ENCODE measurements around the gene LSM14B.
"Not testable (repeated sequence)": the region's sequence is repeated elsewhere in the genome, so short reads cannot be mapped to it uniquely, and the experiment has no call there.

LSM14B gene

DNA sequence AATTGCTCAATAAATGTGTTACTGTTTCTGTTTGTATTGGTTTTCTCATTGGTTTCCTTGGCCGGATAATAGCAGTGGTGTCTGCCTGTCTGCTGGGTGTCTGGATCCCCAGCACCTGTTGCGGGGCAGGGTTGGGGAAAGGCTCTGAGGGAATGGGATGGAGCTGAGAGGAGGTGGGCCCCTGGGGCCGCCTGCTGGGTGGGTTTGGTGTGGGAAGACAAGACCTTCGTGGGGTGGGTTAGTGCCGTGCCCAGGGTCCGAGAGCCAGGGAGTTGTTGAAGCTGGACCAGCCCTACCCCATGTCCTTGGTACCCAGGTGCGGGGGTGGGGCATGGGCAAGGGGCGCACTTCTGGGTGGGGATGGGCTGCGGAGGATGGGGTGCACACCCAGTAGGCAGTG lies 25.3 kb downstream of the LSM14B start:
- DNase-seq: no peak

GRCh38 chr20:62148383-62148782 lies 26.1 kb downstream of the LSM14B start:
- not testable (repeated sequence) for DNase-seq

DNA sequence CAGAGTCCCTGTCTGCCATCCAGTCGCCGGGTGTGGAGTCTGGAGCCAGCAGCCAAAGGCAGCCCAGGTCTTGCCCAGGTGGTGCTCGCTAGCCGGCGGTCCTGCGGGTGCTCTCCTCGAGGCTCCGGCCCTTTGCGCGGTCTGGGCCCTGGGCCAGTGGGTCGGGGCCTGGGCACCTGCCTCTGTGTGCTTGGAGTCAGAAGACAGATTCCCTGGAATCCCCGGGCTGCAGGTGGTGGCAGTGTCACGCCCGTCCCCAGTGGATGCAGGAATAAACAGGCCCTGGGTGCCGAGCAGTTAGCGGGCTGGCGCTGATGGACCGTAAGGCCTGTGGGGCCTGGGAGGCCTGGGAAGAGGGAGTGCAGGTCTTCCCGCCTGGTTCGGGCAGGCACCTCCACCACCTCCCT lies 26.6 kb downstream of the LSM14B start:
- no peak for DNase-seq

GRCh38 chr20:62149532-62150309 lies 27.4 kb downstream of the LSM14B start:
- DNase-seq: no peak

GRCh38 chr20:62150310-62150575 lies 28.0 kb downstream of the LSM14B start:
- no peak for DNase-seq

- DNase-seq: no peak
These were observed 28.9 kb downstream of the LSM14B start for GRCh38 chr20:62151225-62151624.

DNA sequence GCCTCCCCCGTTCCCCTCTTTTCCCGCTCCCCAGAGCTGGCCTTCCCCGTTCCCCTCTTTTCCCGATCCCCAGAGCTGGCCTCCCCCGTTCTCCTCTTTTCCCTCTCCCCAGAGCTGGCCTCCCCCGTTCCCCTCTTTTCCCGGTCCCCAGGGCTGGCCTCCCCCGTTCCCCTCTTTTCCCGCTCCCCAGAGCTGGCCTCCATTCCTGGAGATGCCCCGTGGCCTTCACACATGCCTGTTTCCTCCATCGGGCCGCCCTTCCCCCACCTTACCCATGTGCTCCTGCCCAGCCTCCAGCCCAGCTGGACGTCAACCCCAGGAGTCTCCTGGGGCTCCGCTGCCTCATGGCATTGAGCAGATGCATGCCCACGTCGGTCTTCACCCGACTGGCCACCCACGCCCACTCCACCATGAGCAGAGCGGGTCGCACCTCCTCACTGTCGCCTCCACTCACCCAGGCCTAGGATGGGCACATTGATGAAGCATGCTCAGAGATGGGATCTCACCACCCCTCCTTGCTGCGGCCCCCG lies 29.6 kb downstream of the LSM14B start:
- no peak for DNase-seq

- no peak for DNase-seq
These were observed 33.4 kb downstream of the LSM14B start for GRCh38 chr20:62155428-62156253.

DNA sequence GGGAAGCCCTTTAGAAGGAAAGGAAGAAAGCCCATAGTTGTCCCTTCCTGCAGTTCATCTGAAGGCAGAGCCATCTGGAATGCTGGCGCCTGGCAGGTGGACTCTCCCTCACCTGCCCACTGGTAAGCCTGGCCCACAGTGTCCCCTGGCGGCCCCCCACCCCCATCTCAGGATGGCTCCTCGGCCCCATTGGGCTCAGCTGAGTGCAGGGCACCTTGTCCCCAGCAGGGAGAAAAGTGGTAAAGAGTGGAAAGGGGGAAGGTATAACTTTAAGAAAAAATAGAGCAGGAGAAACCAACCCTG lies 33.9 kb downstream of the LSM14B start:
- no peak for DNase-seq

GRCh38 chr20:62156592-62157386 lies 34.5 kb downstream of the LSM14B start:
- DNase-seq: no peak

GRCh38 chr20:62157387-62158087 lies 35.3 kb downstream of the LSM14B start:
- no peak for DNase-seq

DNA sequence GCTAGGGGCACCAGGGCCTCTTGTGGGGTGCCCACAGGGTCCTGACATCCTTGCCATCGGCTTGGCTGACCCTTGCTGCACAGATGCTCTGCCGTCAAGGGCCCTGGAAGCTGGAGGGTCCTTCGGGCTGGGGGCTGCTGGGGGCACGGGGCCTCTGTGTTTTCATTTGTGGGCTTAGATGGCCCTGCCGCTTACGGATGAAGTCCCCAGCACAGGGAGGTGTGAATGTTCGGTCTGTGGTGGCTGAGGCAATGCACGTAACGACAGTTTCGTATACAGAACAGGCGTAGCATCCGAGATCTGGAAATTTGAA lies 35.8 kb downstream of the LSM14B start:
- no peak for DNase-seq

GRCh38 chr20:62158541-62158940 lies 36.3 kb downstream of the LSM14B start:
- DNase-seq: no peak

DNA sequence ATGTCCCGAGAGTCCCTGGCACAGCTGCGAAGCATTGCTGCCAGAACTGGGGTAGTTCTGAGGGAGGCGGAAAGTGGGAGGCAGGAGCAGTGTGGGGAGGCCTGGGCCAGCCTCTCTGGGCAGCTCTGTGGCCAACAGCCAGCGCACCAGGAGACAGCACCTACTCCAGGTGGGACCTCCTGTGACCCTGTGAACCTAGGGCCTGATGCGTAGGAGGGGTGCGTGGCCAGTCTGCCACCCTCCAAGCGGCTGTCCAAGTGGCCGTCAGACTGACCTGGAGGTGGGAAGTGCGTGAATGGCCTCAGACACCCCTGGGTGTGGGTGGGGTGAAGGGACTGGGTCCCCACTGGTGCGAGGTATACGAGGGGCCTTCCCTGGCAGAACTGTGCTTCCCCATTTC lies 36.8 kb downstream of the LSM14B start:
- no peak for DNase-seq

DNA sequence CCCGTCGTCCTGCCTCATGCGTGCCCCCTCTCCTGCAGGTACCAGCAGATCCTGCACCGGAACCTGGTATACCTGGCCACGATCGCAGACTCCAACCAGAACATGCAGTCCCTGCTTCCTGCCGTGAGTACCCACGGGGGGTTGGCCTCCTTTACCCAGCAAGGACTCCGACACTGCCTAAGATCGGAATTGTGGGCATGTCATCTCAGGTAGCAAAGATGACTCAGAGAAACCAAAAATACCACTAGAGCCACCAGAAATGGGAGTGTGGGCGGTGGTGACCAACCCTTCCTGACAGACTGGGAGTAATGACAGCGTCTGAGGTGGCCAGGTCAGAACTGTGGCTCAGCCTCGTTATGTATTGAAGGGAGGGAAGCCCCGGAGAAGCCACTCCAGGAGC lies 37.6 kb downstream of the LSM14B start:
- DNase-seq: no peak

- DNase-seq: no peak
These were observed 38.0 kb downstream of the LSM14B start for GRCh38 chr20:62160253-62160652.

DNA sequence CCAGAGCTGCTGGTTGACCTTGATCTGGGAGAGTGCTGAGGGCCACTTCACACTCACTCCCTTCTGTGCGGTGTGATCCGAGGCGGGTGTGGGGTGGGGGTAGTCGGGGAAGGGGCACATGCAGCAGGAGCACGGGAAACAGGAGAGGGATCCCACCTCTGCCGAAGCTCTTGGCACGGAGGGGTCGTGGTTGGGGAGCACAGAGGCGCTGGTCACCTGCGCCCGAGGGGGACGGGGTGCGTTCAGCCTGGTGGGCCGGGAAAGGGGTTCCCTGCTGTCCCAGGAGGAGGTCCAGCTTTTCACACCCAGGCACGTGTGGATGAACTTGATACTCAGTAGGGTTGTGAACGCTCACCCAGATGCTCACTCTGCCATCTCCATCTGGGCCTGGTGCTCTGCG lies 38.6 kb downstream of the LSM14B start:
- no peak for DNase-seq

DNA sequence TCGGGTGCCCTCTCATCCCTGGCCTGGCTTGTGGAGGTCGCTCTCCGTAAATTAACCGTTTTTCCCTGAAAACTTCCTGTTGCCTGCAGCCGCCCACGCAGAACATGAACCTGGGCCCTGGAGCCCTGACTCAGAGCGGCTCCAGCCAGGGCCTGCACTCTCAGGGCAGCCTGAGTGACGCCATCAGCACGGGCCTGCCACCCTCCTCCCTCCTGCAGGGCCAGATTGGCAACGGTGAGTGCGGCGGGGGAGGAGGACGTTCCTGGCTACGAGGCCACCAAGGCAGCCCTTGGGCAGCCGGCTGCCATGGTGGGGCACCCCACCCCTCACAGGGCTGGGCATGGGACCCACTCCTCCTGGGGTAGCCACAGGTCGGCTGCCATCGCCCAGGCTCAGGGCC lies 39.1 kb downstream of the LSM14B start:
- no peak for DNase-seq

- DNase-seq: no peak
These were observed 40.6 kb downstream of the LSM14B start for GRCh38 chr20:62162765-62163484.

DNA sequence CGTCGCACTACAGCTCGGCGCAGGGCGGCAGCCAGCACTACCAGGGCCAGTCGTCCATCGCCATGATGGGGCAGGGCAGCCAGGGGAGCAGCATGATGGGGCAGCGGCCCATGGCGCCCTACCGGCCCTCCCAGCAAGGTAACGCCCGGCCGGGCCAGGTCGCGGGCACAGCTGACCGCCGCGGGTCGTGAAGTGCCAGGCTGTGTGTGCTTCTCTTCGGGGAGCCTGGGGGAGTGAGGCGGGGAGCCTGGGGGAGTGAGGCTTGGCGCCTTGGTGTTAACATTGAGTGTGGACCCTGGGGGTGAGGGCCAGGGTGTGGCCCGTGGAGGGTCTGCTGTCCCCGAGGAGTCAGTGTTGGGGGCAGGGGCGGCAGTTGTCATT lies 41.2 kb downstream of the LSM14B start:
- no peak for DNase-seq

DNA sequence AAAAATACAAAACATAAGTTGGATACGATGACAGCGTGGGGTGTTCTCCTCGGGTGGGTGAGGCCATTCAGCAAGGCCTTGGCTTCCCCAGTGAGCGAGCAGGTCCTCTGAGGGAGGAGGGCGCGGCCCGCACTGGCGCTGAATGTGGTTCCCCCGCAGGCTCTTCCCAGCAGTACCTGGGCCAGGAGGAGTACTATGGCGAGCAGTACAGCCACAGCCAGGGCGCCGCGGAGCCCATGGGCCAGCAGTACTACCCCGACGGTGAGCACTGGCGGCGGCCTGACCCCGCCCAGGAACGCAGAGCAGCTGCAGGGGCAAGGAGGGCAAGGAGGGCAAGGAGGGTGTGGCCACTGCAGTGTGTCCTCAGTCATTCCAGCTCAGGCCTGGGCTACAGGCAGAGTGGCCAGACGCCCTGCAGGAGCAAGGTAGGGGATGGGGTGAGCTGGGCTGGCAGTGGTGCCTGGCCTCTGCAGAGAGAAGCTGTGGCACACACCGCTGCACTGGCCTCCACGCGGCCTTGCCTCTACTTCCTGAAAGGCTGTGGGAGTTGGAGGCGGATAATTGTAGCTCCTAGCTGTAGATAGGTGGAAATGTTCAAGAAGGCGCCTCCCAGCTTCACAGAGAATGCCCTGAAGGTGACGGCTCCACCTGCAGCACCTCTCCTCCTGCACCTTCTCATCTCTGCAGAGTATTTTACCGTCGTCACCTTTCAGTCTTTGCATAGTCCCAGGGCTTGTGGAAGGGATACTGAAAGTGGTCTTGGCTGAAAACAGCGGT lies 41.9 kb downstream of the LSM14B start:
- DNase-seq: no peak
